NCI-H1436 treated with DMSO at 0.1 percent for 48 hours (cell line): Measurements from ENCODE around the gene OPRM1.

Experiments used
- DNase-seq: peaks from one replicate; lab custom pipeline; 2025; lab: John Stamatoyannopoulos, UW

The OPRM1 gene

GRCh38 chr6:154206141-154206540, 167.1 kb downstream of the OPRM1 start:
- no peak for DNase-seq

GRCh38 chr6:154206996-154207395, 168.0 kb downstream of the OPRM1 start:
- DNase-seq = no peak

- DNase-seq = no peak
Measured at GRCh38 chr6:154209555-154209954, 170.5 kb downstream of the OPRM1 start.

GRCh38 chr6:154210678-154211077, 171.6 kb downstream of the OPRM1 start:
- no peak for DNase-seq

GRCh38 chr6:154213782-154214181, 174.7 kb downstream of the OPRM1 start:
- no peak for DNase-seq

- DNase-seq = no peak
Measured at GRCh38 chr6:154218301-154218700, 179.3 kb downstream of the OPRM1 start.

- DNase-seq = no peak
Measured at GRCh38 chr6:154218787-154219186, 179.7 kb downstream of the OPRM1 start.

GRCh38 chr6:154219250-154219649, 180.2 kb downstream of the OPRM1 start:
- DNase-seq = no peak

- no peak for DNase-seq
Measured at GRCh38 chr6:154222716-154223115, 183.7 kb downstream of the OPRM1 start.

GRCh38 chr6:154223296-154223695, 184.3 kb downstream of the OPRM1 start:
- DNase-seq = no peak

GRCh38 chr6:154226461-154226860, 187.4 kb downstream of the OPRM1 start:
- no peak for DNase-seq

- DNase-seq = no peak
Measured at GRCh38 chr6:154227862-154228520, 189.0 kb downstream of the OPRM1 start.

- no peak for DNase-seq
Measured at GRCh38 chr6:154228521-154228905, 189.5 kb downstream of the OPRM1 start.

- DNase-seq = no peak
Measured at GRCh38 chr6:154229786-154230185, 190.7 kb downstream of the OPRM1 start.

- DNase-seq = no peak
Measured at GRCh38 chr6:154230393-154230792, 191.4 kb downstream of the OPRM1 start.

- no peak for DNase-seq
Measured at GRCh38 chr6:154230910-154231595, 192.0 kb downstream of the OPRM1 start.

GRCh38 chr6:154232013-154232910, 193.2 kb downstream of the OPRM1 start:
- no peak for DNase-seq

GRCh38 chr6:154233383-154233782, 194.3 kb downstream of the OPRM1 start:
- no peak for DNase-seq

- no peak for DNase-seq
Measured at GRCh38 chr6:154234019-154234772, 195.2 kb downstream of the OPRM1 start.

GRCh38 chr6:154236646-154237301, 197.7 kb downstream of the OPRM1 start:
- DNase-seq = no peak

- DNase-seq = no peak
Measured at GRCh38 chr6:154238831-154239230, 199.8 kb downstream of the OPRM1 start.

GRCh38 chr6:154239392-154239791, 200.4 kb downstream of the OPRM1 start:
- no peak for DNase-seq
